Right lobe of liver (tissue), 6 donors: ENCODE measurements around the gene PHC1. TPM values are rescaled to one million over a fixed set of nuclear protein-coding genes. Genes with fewer than 3 reads are reported as not detected.

Source experiments
- ATAC-seq, 4 donors: fragments of 200-7000 bp; cut with Tn5 transposase; one replicate each; pipeline ENCODE4 v1.9.1; 2020; ENCODE audit warnings: mild to moderate bottlenecking in 4 of 4, moderate library complexity in 4 of 4
- DNase-seq, 3 donors: peaks; one replicate each; pipeline ENCODE4 v3.0.0-alpha.2; 2020
- H3K27ac ChIP-seq, 3 donors: fragments of 200-600 bp; one replicate each; pipeline ENCODE4 v1.8.0; 2022
- H3K27me3 ChIP-seq, 2 donors: fragments of 200-600 bp; one replicate each; pipeline ENCODE4 v1.8.0; 2022
- H3K36me3 ChIP-seq, 4 donors: fragments of 200-600 bp; sonication (generic) in 1 of 4; one replicate each; pipeline versions ENCODE4 v1.5.1 to v1.8.0; 2017 to 2022; ENCODE audit warnings: control low read depth in 1 of 4
- H3K4me1 ChIP-seq, 4 donors: fragments of 200-600 bp; sonication (generic) in 1 of 4; one replicate each; pipeline versions ENCODE4 v1.5.1 to v1.8.0; 2017 to 2022; ENCODE audit warnings: control low read depth in 1 of 4
- H3K4me3 ChIP-seq, 3 donors: fragments of 200-600 bp; one replicate each; pipeline ENCODE4 v1.8.0; 2022
- H3K9me3 ChIP-seq, 4 donors: fragments of 200-600 bp; sonication (generic) in 1 of 4; one replicate each; pipeline versions ENCODE4 v1.5.1 to v1.8.0; 2017 to 2022; ENCODE audit warnings: control low read depth in 1 of 4
- CTCF ChIP-seq, 4 donors: fragments of 200-600 bp in 3 of 4; fragments of 450-650 bp in 1 of 4; IDR thresholded peaks; one replicate each; pipeline versions ENCODE4 v1.5.1 to v1.8.0; 2016 to 2022; ENCODE audit warnings: antibody characterized with exemption in 4 of 4, mild to moderate bottlenecking in 2 of 4
- POLR2A ChIP-seq: fragments of 450-650 bp; IDR thresholded peaks from one replicate; pipeline ENCODE4 v1.6.1; 2017; ENCODE audit warnings: antibody characterized with exemption, mild to moderate bottlenecking
- WGBS: methylation state at CpG from one replicate; pipeline ENCODE4 v1.1.6; 2018; ENCODE audit warnings: low coverage, low lambda C conversion rate; ENCODE audit not compliant: insufficient coverage; ENCODE audit errors: missing lambda C conversion rate; 5-methylcytosine and 5-hydroxymethylcytosine counted together
- intact Hi-C, 2 donors: fragments of 100-400 bp; cut with DNase I; formaldehyde crosslinking; loops; one replicate each; pipeline versions ENCODE4 v1.11.2 to v1.14.1; 2022
- total RNA-seq, 6 experiments: library from RNA; depleted of rRNA in 2 of 6; stranded (reverse); fragments of >200 nt in 2 of 6; fragmentation: NEBNext Ultra II Directional in 3 of 6; extraction: Animal tissue kit (Norgen Biotek cat#: 25700) in 3 of 6; gene quantifications; one replicate each; pipeline versions ENCODE4 v1.1.0 to v1.2.4, GENCODE V29; 2016 to 2023
- donor health status: DM: no; HTN: yes; CAD: no.
- donor health status: DM: no; HTN: no; CAD: no.
- donor health status: DM: no; HTN: no; CAD: no.
- donor health status: DM: no; HTN: yes; CAD: no.
- donor health status: DM: no; HTN: yes; CAD: no.

Gene PHC1
- total RNA-seq, 6 experiments from 2014 or later: 3.3 to 15.0 (median 7.4) TPM

- no peak overlapping the region for H3K4me3 ChIP-seq
- H3K27me3 ChIP-seq: no peaks in the 10 kb centered on the region
- TF ChIP-seq CTCF (IDR thresholded peaks at IDR 0.05): no peak
- no peak for TF ChIP-seq POLR2A
- ATAC-seq (no peak), DNase-seq (no peak)
- peaks cover 0 to 21% (median 9%) of the 10 kb centered on the region in 4 donors for H3K4me1 ChIP-seq
- intact Hi-C loops: no loop called here
- H3K27ac ChIP-seq: no peak overlapping the region
- no peaks in the 10 kb centered on the region for H3K9me3 ChIP-seq
- WGBS: 60% methylated on average over 1 of the region's 1 CpG
- H3K36me3 ChIP-seq: no peaks in the 10 kb centered on the region
Measured at GRCh38 chr12:8951744-8952143, 37.4 kb downstream of the PHC1 start.

DNA sequence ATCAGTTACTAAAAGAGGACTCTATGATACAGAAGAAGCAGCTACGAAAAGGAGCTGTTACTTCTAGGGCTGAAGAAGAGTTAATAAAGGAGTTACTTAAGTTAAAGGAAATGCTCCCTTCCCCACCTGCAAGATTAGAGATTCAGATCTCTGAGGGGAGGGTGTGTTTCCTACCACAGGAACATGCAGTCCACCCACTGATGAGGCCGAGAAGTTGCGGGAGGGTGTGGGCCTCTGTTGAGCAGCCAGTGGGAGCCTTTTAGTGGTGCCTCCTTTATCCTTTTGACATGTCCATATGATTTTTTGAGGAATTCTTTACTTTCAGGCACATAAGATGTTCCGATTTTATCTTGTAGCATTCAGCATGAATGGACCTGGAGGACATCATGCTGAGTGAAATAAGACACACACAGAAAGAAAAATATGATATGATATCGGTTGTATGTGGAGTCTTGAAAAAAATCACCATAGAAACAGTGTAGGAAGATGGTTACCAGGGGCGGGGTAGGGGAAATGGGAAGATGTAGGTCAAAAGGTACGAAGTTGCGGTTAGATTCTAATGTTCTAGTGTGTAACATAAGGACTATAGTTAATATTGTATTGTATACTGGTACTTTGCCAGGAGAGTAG, 39.6 kb downstream of the PHC1 start:
- TF ChIP-seq CTCF (IDR thresholded peaks at IDR 0.05): no peak
- no peak for TF ChIP-seq POLR2A
- no peak for DNase-seq
- intact Hi-C loops: no loop called here

DNA sequence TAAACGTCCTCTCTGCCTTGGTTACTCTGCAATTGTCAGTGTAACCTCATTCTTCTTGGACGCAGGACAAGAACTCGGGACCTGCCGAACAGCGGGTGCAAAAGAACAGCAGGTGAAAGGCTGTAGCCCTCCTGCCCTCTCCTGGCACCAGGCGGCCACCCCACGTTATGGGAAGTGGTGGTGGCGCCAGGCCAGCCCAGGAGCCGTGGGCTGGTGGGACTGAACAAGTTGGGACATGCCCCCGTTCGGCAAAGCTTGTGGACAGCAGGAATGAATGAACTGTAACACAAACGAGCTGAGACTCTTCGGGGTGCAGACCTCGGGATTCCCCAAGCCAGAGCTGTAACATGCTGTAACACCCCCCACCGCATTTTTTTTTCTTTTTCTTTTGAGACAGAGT, 41.8 kb downstream of the PHC1 start:
- no peak for DNase-seq
- no peak for ATAC-seq
- H3K27ac ChIP-seq: no peak overlapping the region
- peaks cover 0 to 3% (median 0%) of the 10 kb centered on the region in 4 donors for H3K4me1 ChIP-seq
- no peak overlapping the region for H3K4me3 ChIP-seq
- 89% methylated on average over 5 of the region's 15 CpGs for WGBS
- intact Hi-C loops: no loop called here
- H3K36me3 ChIP-seq: no peaks in the 10 kb centered on the region
- H3K9me3 ChIP-seq: no peaks in the 10 kb centered on the region
- no peaks in the 10 kb centered on the region for H3K27me3 ChIP-seq
- no peak for TF ChIP-seq POLR2A
- no peak for TF ChIP-seq CTCF (IDR thresholded peaks at IDR 0.05)

More for the DNA sequence above, 39.6 kb downstream of the PHC1 start:
- WGBS: 80% methylated on average over 8 of the region's 8 CpGs
- no peak for ATAC-seq
- Histone ChIP-seq H3K27ac (no peak overlapping the region), H3K9me3 (no peaks in the 10 kb centered on the region), H3K27me3 (no peaks in the 10 kb centered on the region), H3K4me3 (no peak overlapping the region), H3K4me1 (no peaks in the 10 kb centered on the region), H3K36me3 (no peaks in the 10 kb centered on the region)

DNA sequence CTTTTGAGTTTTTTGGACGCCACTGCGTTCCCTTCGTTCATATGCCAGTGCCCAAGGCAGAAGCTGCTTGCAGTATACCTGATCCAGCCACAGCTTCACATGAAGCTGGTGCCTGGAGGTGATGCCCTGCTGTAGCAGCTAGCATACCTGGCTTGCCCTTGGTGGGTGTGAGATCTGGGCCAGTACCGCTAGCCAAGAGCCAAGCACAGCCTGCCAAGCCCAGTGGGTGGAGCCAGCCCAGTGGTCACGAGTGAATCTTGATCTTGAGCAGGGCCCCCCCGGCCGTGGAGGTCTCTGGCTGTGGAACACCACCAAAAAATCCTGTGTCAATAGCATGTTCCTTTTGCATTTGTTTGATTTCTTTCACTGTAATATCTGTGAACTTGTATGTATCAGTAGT, 42.5 kb downstream of the PHC1 start:
- no peak overlapping the region for H3K4me3 ChIP-seq
- DNase-seq (no peak), ATAC-seq (no peak)
- H3K9me3 ChIP-seq: no peaks in the 10 kb centered on the region
- no peak overlapping the region for H3K27ac ChIP-seq
- peaks cover 0 to 3% (median 0%) of the 10 kb centered on the region in 4 donors for H3K4me1 ChIP-seq
- no peaks in the 10 kb centered on the region for H3K36me3 ChIP-seq
- no peak for TF ChIP-seq POLR2A
- TF ChIP-seq CTCF (IDR thresholded peaks at IDR 0.05): no peak
- intact Hi-C loops: no loop called here
- WGBS: 80% methylated on average over 1 of the region's 7 CpGs
- no peaks in the 10 kb centered on the region for H3K27me3 ChIP-seq
